ENCODE data around the gene MAP6D1. TPM values are rescaled to one million over a fixed set of nuclear protein-coding genes. Genes with fewer than 3 reads are reported as not detected.

MAP6D1 gene
- total RNA-seq, 1 experiment from 2014 or later = 7.1 TPM

DNA sequence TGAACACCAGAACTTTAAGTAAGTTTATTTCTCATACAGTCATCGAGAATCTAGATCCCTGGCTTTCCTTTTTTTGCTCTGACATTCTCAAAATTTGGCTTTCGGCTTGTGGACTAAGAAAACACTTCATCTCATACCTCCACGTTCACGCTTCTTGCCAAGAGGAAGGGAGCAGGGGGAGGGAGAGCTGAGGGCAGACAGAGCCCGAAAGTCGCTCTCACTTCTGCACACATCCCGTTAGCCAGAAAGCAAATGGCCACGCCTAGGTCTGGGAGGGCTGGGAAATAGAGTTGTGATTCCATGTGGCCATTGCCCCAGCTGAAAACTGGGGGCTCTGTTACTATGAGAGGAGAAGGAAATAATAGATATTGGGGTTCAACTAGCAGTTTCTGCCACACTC lies 57.3 kb downstream of the MAP6D1 start:
- Histone ChIP-seq H4K91ac (ENCODE audit: insufficient read length, low read depth, low read length) (no peak overlapping the region), H3K79me2 (ENCODE audit: insufficient read depth, low read length) (no peaks in the 10 kb centered on the region), H3T11ph (ENCODE audit: low read length) (no peak overlapping the region), H4K8ac (replicated peaks; ENCODE audit: insufficient read length, low read depth, low read length) (no peak overlapping the region), H3K18ac (ENCODE audit: insufficient read length, low read depth, low read length) (no peak overlapping the region), H2BK12ac (ENCODE audit: insufficient read length, low read depth, low read length) (no peak overlapping the region), H2BK5ac (ENCODE audit: insufficient read length, low read length) (no peak overlapping the region), H3K56ac (ENCODE audit: insufficient read length, low read depth, low read length) (no peak overlapping the region), H4K20me1 (ENCODE audit: control insufficient read depth, insufficient read depth, insufficient read length) (no peaks in the 10 kb centered on the region), H3K23me2 (ENCODE audit: insufficient read length, low read depth, low read length, poor library complexity, severe bottlenecking) (no peaks in the 10 kb centered on the region), H3K14ac (ENCODE audit: insufficient read depth, low read length) (no peak overlapping the region), H2AFZ (ENCODE audit: low read length) (no peak overlapping the region), H3K9ac (ENCODE audit: extremely low read depth, insufficient read length, low read length) (no peak overlapping the region), H3K9me3 (ENCODE audit: control insufficient read depth, low read depth, low read length) (no peaks in the 10 kb centered on the region), H3K79me1 (ENCODE audit: insufficient read depth, low read depth, low read length, poor library complexity, severe bottlenecking) (no peaks in the 10 kb centered on the region), H2BK15ac (ENCODE audit: low read depth, low read length) (no peak overlapping the region), H3K4ac (ENCODE audit: low read depth, low read length) (no peak overlapping the region), H3K4me2 (ENCODE audit: insufficient read depth, insufficient read length, low read length) (no peak overlapping the region), H2BK120ac (ENCODE audit: low read depth, low read length, poor library complexity, severe bottlenecking) (no peak overlapping the region), H3K4me1 (ENCODE audit: insufficient read depth, low read length) (no peaks in the 10 kb centered on the region), H2AK5ac (ENCODE audit: insufficient read length, low read length) (no peak overlapping the region), H3K27ac (ENCODE audit: insufficient read length, low read depth, low read length) (no peak overlapping the region), H2BK20ac (ENCODE audit: low read depth, low read length, poor library complexity, severe bottlenecking) (no peak overlapping the region), H3K23ac (ENCODE audit: insufficient read length, low read depth, low read length) (no peak overlapping the region), H4K5ac (ENCODE audit: insufficient read length, low read depth, low read length) (no peak overlapping the region), H3K27me3 (ENCODE audit: insufficient read depth, low read length) (no peaks in the 10 kb centered on the region)
- DNase-seq = no peak
- Mint-ChIP-seq H3K4me1 (no peaks in the 10 kb centered on the region), H3K36me3 (ENCODE audit: insufficient read depth in 1 of 3, low read depth in 3 of 3) (peaks cover 21 to 53% (median 46%) of the 10 kb centered on the region in 3 experiments; a peak in 6 of 7 replicates), H3K27ac (no peak overlapping the region), H3K9me3 (no peaks in the 10 kb centered on the region), H3K27me3 (ENCODE audit: low read depth) (no peaks in the 10 kb centered on the region), H3K4me3 (no peak overlapping the region)
- no CpG with 5 or more reads among the region's 8 CpGs for WGBS (ENCODE audit: extremely low coverage, insufficient read length, low lambda C conversion rate)
- TF ChIP-seq, protein P1, sequence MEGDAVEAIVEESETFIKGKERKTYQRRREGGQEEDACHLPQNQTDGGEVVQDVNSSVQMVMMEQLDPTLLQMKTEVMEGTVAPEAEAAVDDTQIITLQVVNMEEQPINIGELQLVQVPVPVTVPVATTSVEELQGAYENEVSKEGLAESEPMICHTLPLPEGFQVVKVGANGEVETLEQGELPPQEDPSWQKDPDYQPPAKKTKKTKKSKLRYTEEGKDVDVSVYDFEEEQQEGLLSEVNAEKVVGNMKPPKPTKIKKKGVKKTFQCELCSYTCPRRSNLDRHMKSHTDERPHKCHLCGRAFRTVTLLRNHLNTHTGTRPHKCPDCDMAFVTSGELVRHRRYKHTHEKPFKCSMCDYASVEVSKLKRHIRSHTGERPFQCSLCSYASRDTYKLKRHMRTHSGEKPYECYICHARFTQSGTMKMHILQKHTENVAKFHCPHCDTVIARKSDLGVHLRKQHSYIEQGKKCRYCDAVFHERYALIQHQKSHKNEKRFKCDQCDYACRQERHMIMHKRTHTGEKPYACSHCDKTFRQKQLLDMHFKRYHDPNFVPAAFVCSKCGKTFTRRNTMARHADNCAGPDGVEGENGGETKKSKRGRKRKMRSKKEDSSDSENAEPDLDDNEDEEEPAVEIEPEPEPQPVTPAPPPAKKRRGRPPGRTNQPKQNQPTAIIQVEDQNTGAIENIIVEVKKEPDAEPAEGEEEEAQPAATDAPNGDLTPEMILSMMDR (conservative IDR thresholded peaks at IDR 0.05) = no peak

Data from H9 (cell line).